Transverse colon (tissue), 4 donors: ENCODE data around the gene RUNX3. TPM values are rescaled to one million over a fixed set of nuclear protein-coding genes. Genes with fewer than 3 reads are reported as not detected.
A peak's percentile ranks its signal among the peaks of the same experiment; 100 is the strongest.

Source experiments
- DNase-seq: peaks from one replicate; pipeline ENCODE4 v3.0.0-alpha.2; 2019
- H3K27ac ChIP-seq, 4 donors: fragments of 200-600 bp; sonication (generic); 2 replicates each; pipeline ENCODE4 v1.5.1; 2016 to 2018; ENCODE audit warnings: inconsistent platforms in 4 of 4
- H3K27me3 ChIP-seq: fragments of 200-600 bp; sonication (generic); 2 replicates; pipeline ENCODE4 v1.5.1; 2017; ENCODE audit warnings: inconsistent platforms
- H3K36me3 ChIP-seq, 4 donors: fragments of 200-600 bp; sonication (generic); 2 replicates each; pipeline ENCODE4 v1.5.1; 2017 to 2019; ENCODE audit warnings: inconsistent platforms in 4 of 4
- H3K4me1 ChIP-seq, 4 donors: fragments of 200-600 bp; sonication (generic); 2 replicates each; pipeline ENCODE4 v1.5.1; 2017 to 2020; ENCODE audit warnings: inconsistent platforms in 4 of 4
- H3K4me3 ChIP-seq, 4 donors: fragments of 200-600 bp; sonication (generic); 1 replicate in 1 of 4; 2 replicates in 3 of 4; pipeline versions ENCODE4 v1.5.1 to v1.6.1; 2017 to 2019; ENCODE audit warnings: inconsistent platforms in 4 of 4
- H3K9me3 ChIP-seq, 2 donors: fragments of 200-600 bp; sonication (generic); 2 replicates each; pipeline ENCODE4 v1.5.1; 2017 to 2019; ENCODE audit warnings: inconsistent platforms in 2 of 2
- EP300 ChIP-seq: sonication (generic); formaldehyde crosslinking; IDR thresholded peaks from one replicate; pipeline ENCODE4 v1.6.1; 2017; ENCODE audit warnings: antibody characterized with exemption, low read depth
- POLR2A ChIP-seq: fragments of 450-650 bp; IDR thresholded peaks from one replicate; pipeline ENCODE4 v1.6.1; 2016; ENCODE audit warnings: antibody characterized with exemption, mild to moderate bottlenecking, moderate library complexity
- POLR2AphosphoS5 ChIP-seq, 3 donors: sonication (generic); formaldehyde crosslinking; IDR thresholded peaks; one replicate each; pipeline ENCODE4 v1.6.1; 2016; ENCODE audit warnings: antibody characterized with exemption in 3 of 3
- WGBS, 2 donors: methylation state at CpG; one replicate each; pipeline ENCODE4 v1.1.5; 2018; ENCODE audit warnings: low coverage in 1 of 2; 5-methylcytosine and 5-hydroxymethylcytosine counted together
- in situ Hi-C, 4 donors: fragments of 200-750 bp; cut with MboI; loops; one replicate each; pipeline versions ENCODE4 v1.15.0 to v1.15.1; 2017; ENCODE audit warnings: low sequenced_read_pairs in 3 of 4, low pct_ligation_motif_present in 1 of 4, low pct_unique_long_range_greater_than_20kb in 1 of 4
- intact Hi-C: fragments of 100-400 bp; cut with DNase I; formaldehyde crosslinking; loops from one replicate; pipeline ENCODE4 v1.15.1; 2023; ENCODE audit warnings: low total_unique reads
- total RNA-seq, 4 donors: library from RNA; depleted of rRNA; stranded (reverse); fragments of >200 nt; gene quantifications; one replicate each; pipeline ENCODE4 v1.1.0, GENCODE V29; 2016
- TF ChIP-seq, protein P1 (sequence below), 5 experiments: fragments of 200-600 bp in 3 of 5; fragments of 450-650 bp in 2 of 5; sonication (generic) in 3 of 5; IDR thresholded peaks; 1 replicate in 2 of 5; 2 replicates in 3 of 5; pipeline ENCODE4 v1.5.1; 2016 to 2017; ENCODE audit warnings: antibody characterized with exemption in 5 of 5, inconsistent platforms in 3 of 5, mild to moderate bottlenecking in 2 of 5, moderate library complexity in 1 of 5

Gene RUNX3
- total RNA-seq, 4 donors from 2014 or later, result 1.5 to 4.8 (median 3.4) TPM

- DNase-seq, result peak; percentile 3
- Histone ChIP-seq H3K4me1 (peaks cover 0 to under 1% (median 0%) of the 10 kb centered on the region in 4 donors), H3K27ac (no peak overlapping the region), H3K27me3 (no peaks in the 10 kb centered on the region), H3K4me3 (no peak overlapping the region), H3K36me3 (no peaks in the 10 kb centered on the region), H3K9me3 (no peaks in the 10 kb centered on the region)
- TF ChIP-seq, protein P1, sequence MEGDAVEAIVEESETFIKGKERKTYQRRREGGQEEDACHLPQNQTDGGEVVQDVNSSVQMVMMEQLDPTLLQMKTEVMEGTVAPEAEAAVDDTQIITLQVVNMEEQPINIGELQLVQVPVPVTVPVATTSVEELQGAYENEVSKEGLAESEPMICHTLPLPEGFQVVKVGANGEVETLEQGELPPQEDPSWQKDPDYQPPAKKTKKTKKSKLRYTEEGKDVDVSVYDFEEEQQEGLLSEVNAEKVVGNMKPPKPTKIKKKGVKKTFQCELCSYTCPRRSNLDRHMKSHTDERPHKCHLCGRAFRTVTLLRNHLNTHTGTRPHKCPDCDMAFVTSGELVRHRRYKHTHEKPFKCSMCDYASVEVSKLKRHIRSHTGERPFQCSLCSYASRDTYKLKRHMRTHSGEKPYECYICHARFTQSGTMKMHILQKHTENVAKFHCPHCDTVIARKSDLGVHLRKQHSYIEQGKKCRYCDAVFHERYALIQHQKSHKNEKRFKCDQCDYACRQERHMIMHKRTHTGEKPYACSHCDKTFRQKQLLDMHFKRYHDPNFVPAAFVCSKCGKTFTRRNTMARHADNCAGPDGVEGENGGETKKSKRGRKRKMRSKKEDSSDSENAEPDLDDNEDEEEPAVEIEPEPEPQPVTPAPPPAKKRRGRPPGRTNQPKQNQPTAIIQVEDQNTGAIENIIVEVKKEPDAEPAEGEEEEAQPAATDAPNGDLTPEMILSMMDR (IDR thresholded peaks at IDR 0.05), result no peak
- TF ChIP-seq POLR2A, result no peak
- no peak for TF ChIP-seq EP300
- no peak for TF ChIP-seq POLR2AphosphoS5 (IDR thresholded peaks at IDR 0.05)
- 94% methylated on average over 6 of the region's 6 CpGs; no CpG with 5 or more reads in 1 of the 2 donors for WGBS, 2 donors
- intact Hi-C loops (no loop called here), in situ Hi-C loops (loop anchor here in 1 of 4 donors (10.0 kb wide), 1 partner anchor 49 kb away; no protein-coding TSS in a partner anchor)
Observed at GRCh38 chr1:24903560-24903954, 26.5 kb downstream of the RUNX3 start.

DNA sequence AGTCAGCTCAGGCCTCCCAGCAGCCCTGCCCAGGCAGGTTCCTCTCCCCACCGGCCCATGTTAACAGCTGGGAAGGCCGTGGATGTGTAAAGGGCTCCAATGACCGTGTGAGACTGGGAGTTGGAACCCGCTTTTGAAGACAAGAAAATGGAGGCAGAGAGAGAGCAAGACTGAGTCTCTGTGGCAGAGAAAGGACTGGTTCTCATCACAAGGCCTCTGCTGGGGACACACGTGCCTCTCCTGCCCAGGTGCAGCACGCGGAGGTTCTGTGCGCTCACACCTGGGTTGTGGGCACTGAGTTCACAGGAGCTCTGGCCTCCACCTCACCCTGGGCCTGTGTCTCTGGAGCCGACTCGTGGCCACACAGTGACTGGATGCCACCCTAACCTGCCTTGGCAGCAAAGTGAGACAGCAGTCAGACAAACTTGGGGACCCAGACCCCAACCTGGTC, 27.0 kb downstream of the RUNX3 start:
- H3K4me1 ChIP-seq, result peaks cover 0 to 4% (median 2%) of the 10 kb centered on the region in 4 donors
- no peak overlapping the region for H3K27ac ChIP-seq
- no peaks in the 10 kb centered on the region for H3K36me3 ChIP-seq
- H3K9me3 ChIP-seq, result no peaks in the 10 kb centered on the region
- DNase-seq, result peak; percentile 4
- H3K4me3 ChIP-seq, result no peak overlapping the region
- H3K27me3 ChIP-seq, result no peaks in the 10 kb centered on the region
- 83 to 85% methylated on average over 4 to 10 of the region's 10 CpGs for WGBS, 2 donors
- no peak for TF ChIP-seq POLR2AphosphoS5 (IDR thresholded peaks at IDR 0.05)
- no peak for TF ChIP-seq EP300
- TF ChIP-seq, protein P1 (IDR thresholded peaks at IDR 0.05), result no peak
- no peak for TF ChIP-seq POLR2A
- intact Hi-C loops (no loop called here), in situ Hi-C loops (loop anchor here in 1 of 4 donors (10.0 kb wide), 1 partner anchor 48 kb away; no protein-coding TSS in a partner anchor)

DNA sequence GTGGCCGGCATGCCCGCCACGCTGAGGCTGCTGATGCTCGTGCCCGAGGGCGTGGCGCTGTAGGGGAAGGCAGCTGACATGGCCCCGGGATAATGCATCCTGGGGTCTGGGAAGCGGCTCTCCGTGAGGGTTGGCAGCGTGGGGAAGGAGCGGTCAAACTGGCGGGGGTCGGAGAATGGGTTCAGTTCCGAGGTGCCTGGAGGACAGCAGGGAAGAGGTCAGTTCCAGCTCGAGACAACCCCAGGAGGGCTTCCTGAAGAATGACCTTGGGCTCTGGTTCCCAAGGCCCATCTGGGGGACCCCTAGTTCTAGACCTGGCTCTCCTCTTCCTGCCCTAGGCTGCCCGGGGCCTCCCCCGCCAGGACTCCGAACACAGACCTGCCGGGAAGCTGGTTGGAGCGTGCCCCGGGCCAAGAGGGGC, 27.6 kb downstream of the RUNX3 start:
- in situ Hi-C loops, result loop anchor here in 1 of 4 donors (10.0 kb wide), 1 partner anchor 48 kb away; no protein-coding TSS in a partner anchor
- H3K4me1 ChIP-seq, result peaks cover 0 to 10% (median 7%) of the 10 kb centered on the region in 4 donors
- no peak overlapping the region for H3K27ac ChIP-seq
- no peak for DNase-seq
- 95% methylated on average over 22 of the region's 22 CpGs; no CpG with 5 or more reads in 1 of the 2 donors for WGBS, 2 donors
- no peak overlapping the region for H3K4me3 ChIP-seq
- H3K9me3 ChIP-seq, result no peaks in the 10 kb centered on the region
- no peaks in the 10 kb centered on the region for H3K36me3 ChIP-seq
- intact Hi-C loops, result no loop called here
- TF ChIP-seq POLR2AphosphoS5 (IDR thresholded peaks at IDR 0.05) (no peak), EP300 (no peak), POLR2A (no peak)
- TF ChIP-seq, protein P1 (IDR thresholded peaks at IDR 0.05), result no peak
- no peaks in the 10 kb centered on the region for H3K27me3 ChIP-seq

- in situ Hi-C loops (loop anchor here in 1 of 4 donors (10.0 kb wide), 1 partner anchor 47 kb away; no protein-coding TSS in a partner anchor), intact Hi-C loops (no loop called here)
- 94% methylated on average over 22 of the region's 38 CpGs; no CpG with 5 or more reads in 1 of the 2 donors for WGBS, 2 donors
- DNase-seq, result peak; percentile 8
- H3K9me3 ChIP-seq, result no peaks in the 10 kb centered on the region
- no peak overlapping the region for H3K27ac ChIP-seq
- H3K36me3 ChIP-seq, result no peaks in the 10 kb centered on the region
- H3K4me3 ChIP-seq, result no peak overlapping the region
- peaks cover 0 to 11% (median 10%) of the 10 kb centered on the region in 4 donors for H3K4me1 ChIP-seq
- H3K27me3 ChIP-seq, result no peaks in the 10 kb centered on the region
- TF ChIP-seq POLR2AphosphoS5 (IDR thresholded peaks at IDR 0.05), result no peak
- no peak for TF ChIP-seq POLR2A
- TF ChIP-seq, protein P1 (IDR thresholded peaks at IDR 0.05), result no peak
- TF ChIP-seq EP300, result no peak
Observed at GRCh38 chr1:24901791-24902470, 28.1 kb downstream of the RUNX3 start.
